Stomach (tissue), 4 donors: Measurements from ENCODE around the gene AFAP1.

Experiments
- EP300 ChIP-seq: sonication (generic); formaldehyde crosslinking; IDR thresholded peaks from one replicate; pipeline ENCODE4 v1.6.1; 2017; ENCODE audit warnings: antibody characterized with exemption
- POLR2A ChIP-seq, 4 donors: fragments of 450-650 bp; IDR thresholded peaks; one replicate each; pipeline ENCODE4 v1.6.1; 2016; ENCODE audit warnings: antibody characterized with exemption in 4 of 4, control low read depth in 2 of 4, mild to moderate bottlenecking in 1 of 4, moderate library complexity in 1 of 4
- POLR2AphosphoS5 ChIP-seq, 3 donors: sonication (generic); formaldehyde crosslinking; IDR thresholded peaks; one replicate each; pipeline ENCODE4 v1.6.1; 2016; ENCODE audit warnings: antibody characterized with exemption in 3 of 3
- TF ChIP-seq, protein P1 (sequence below), 7 experiments: fragments of 450-650 bp in 4 of 7; fragments of 200-600 bp in 3 of 7; sonication (generic) in 3 of 7; IDR thresholded peaks; one replicate each; pipeline ENCODE4 v1.5.1; 2016 to 2019; ENCODE audit warnings: antibody characterized with exemption in 7 of 7, control low read depth in 2 of 7, mild to moderate bottlenecking in 1 of 7

DNA sequence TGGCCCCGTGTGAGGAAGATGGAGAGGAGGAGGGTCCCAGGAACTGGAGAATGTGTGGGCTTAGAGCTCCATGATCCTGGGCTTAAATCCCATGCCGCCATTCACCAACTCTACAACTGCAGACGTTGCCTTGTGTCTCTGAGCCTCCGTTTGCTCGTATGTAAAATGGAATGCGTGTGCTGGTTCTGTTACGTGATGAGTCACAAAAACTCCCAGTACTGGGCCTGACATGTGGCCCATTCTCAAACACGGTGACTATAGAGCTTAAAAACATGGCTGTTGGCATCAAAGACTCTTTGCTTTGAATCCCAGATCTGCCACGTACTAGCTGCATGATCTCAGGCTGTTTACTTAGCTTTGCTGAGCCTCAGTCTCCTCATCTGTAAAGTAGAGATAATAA lies 13.0 kb upstream of the AFAP1 start:
- TF ChIP-seq POLR2AphosphoS5 (IDR thresholded peaks at IDR 0.05), result no peak
- TF ChIP-seq, protein P1, sequence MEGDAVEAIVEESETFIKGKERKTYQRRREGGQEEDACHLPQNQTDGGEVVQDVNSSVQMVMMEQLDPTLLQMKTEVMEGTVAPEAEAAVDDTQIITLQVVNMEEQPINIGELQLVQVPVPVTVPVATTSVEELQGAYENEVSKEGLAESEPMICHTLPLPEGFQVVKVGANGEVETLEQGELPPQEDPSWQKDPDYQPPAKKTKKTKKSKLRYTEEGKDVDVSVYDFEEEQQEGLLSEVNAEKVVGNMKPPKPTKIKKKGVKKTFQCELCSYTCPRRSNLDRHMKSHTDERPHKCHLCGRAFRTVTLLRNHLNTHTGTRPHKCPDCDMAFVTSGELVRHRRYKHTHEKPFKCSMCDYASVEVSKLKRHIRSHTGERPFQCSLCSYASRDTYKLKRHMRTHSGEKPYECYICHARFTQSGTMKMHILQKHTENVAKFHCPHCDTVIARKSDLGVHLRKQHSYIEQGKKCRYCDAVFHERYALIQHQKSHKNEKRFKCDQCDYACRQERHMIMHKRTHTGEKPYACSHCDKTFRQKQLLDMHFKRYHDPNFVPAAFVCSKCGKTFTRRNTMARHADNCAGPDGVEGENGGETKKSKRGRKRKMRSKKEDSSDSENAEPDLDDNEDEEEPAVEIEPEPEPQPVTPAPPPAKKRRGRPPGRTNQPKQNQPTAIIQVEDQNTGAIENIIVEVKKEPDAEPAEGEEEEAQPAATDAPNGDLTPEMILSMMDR (IDR thresholded peaks at IDR 0.05), result no peak
- no peak for TF ChIP-seq POLR2A (IDR thresholded peaks at IDR 0.05)
- TF ChIP-seq EP300, result no peak
